ENCODE results near the gene NFAM1. TPM values are rescaled to one million over a fixed set of nuclear protein-coding genes. Genes with fewer than 3 reads are reported as not detected.

NFAM1 gene
- polyA plus RNA-seq, 1 of the 3 experiments (the other 2 are of a cell fraction): 0.02 TPM

DNA sequence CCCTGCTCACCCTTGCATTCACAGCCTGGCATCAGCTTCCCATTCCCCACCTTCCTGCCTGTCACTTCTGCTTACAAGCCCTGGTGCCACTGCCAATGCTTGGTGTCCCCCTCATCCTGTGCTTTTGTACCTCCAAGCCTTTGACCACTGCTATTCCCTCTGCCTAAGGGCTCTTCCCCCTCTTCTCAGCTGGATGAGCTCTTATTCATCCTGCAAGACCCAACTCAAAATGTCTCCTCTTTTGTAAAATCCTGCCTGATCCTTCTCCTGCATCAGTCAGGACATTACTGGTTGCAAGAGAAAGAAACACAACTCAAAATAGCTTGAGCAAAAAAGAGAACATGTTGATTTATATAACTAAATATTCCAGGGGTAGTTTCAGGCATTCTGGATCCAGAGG is 94.8 kb downstream of the NFAM1 start:
- no peak overlapping the region for H3K4me2 ChIP-seq
- H3K9me3 ChIP-seq: no peaks in the 10 kb centered on the region
- POLR2A ChIA-PET: no interaction called here
- H2AFZ ChIP-seq (ENCODE audit: low read depth): no peak overlapping the region
- CTCF ChIA-PET: no interaction called here
- no peaks in the 10 kb centered on the region for H3F3A ChIP-seq (replicated peaks; ENCODE audit: insufficient read depth)
- H4K20me1 ChIP-seq (ENCODE audit: insufficient read depth): no peaks in the 10 kb centered on the region
- no peak overlapping the region for H3K9ac ChIP-seq
- H3K36me3 ChIP-seq (replicated peaks in 1 of 2; ENCODE audit: control insufficient read depth in 1 of 2, insufficient read depth in 2 of 2, low read length in 1 of 2): no peaks in the 10 kb centered on the region
- H3K27me3 ChIP-seq (ENCODE audit: insufficient read depth): no peaks in the 10 kb centered on the region
- no peak for DNase-seq
- no peaks in the 10 kb centered on the region for H3K79me2 ChIP-seq (ENCODE audit: insufficient read depth)
- H3K4me3 ChIP-seq (ENCODE audit: low read depth in 2 of 2, low read length in 1 of 2): no peak overlapping the region
- H3K27ac ChIP-seq (ENCODE audit: low read depth in 2 of 2, low read length in 1 of 2): no peak overlapping the region
- TF ChIP-seq FOSL2 (IDR thresholded peaks at IDR 0.05; ENCODE audit: borderline replicate concordance, low read depth) (no peak), ZBTB33 (IDR thresholded peaks at IDR 0.05; ENCODE audit: borderline replicate concordance, low read depth) (no peak), FOXJ3 (CRISPR knock-in tag; IDR thresholded peaks at IDR 0.05) (no peak), TAF1 (IDR thresholded peaks at IDR 0.05; ENCODE audit: borderline replicate concordance, low read depth, low read length) (no peak), EP300 (IDR thresholded peaks at IDR 0.05; ENCODE audit: borderline replicate concordance in 1 of 2, low read depth in 1 of 2, low read length in 1 of 2) (no peak), RXRA (IDR thresholded peaks at IDR 0.05; ENCODE audit: borderline replicate concordance, low read depth) (no peak), SMC3 (IDR thresholded peaks at IDR 0.05; ENCODE audit: low read depth, low read length) (no peak), CTCF (IDR thresholded peaks at IDR 0.05) (no peak), EZH2phosphoT487 (IDR thresholded peaks at IDR 0.05; ENCODE audit: borderline replicate concordance, low read depth) (no peak), YY1 (IDR thresholded peaks at IDR 0.05; ENCODE audit: low read depth) (no peak), TEAD4 (IDR thresholded peaks at IDR 0.05; ENCODE audit: borderline replicate concordance, insufficient read depth) (no peak), RAD21 (IDR thresholded peaks at IDR 0.05; ENCODE audit: low read length) (no peak), NRF1 (IDR thresholded peaks at IDR 0.05; ENCODE audit: low read depth, low read length) (no peak), JUND (IDR thresholded peaks at IDR 0.05) (no peak), MAX (IDR thresholded peaks at IDR 0.05; ENCODE audit: low read depth) (no peak)
- TF ChIP-seq, protein P1, sequence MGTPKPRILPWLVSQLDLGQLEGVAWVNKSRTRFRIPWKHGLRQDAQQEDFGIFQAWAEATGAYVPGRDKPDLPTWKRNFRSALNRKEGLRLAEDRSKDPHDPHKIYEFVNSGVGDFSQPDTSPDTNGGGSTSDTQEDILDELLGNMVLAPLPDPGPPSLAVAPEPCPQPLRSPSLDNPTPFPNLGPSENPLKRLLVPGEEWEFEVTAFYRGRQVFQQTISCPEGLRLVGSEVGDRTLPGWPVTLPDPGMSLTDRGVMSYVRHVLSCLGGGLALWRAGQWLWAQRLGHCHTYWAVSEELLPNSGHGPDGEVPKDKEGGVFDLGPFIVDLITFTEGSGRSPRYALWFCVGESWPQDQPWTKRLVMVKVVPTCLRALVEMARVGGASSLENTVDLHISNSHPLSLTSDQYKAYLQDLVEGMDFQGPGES (IDR thresholded peaks at IDR 0.05; ENCODE audit: low read depth, low read length): no peak
- TF ChIP-seq, protein P2, sequence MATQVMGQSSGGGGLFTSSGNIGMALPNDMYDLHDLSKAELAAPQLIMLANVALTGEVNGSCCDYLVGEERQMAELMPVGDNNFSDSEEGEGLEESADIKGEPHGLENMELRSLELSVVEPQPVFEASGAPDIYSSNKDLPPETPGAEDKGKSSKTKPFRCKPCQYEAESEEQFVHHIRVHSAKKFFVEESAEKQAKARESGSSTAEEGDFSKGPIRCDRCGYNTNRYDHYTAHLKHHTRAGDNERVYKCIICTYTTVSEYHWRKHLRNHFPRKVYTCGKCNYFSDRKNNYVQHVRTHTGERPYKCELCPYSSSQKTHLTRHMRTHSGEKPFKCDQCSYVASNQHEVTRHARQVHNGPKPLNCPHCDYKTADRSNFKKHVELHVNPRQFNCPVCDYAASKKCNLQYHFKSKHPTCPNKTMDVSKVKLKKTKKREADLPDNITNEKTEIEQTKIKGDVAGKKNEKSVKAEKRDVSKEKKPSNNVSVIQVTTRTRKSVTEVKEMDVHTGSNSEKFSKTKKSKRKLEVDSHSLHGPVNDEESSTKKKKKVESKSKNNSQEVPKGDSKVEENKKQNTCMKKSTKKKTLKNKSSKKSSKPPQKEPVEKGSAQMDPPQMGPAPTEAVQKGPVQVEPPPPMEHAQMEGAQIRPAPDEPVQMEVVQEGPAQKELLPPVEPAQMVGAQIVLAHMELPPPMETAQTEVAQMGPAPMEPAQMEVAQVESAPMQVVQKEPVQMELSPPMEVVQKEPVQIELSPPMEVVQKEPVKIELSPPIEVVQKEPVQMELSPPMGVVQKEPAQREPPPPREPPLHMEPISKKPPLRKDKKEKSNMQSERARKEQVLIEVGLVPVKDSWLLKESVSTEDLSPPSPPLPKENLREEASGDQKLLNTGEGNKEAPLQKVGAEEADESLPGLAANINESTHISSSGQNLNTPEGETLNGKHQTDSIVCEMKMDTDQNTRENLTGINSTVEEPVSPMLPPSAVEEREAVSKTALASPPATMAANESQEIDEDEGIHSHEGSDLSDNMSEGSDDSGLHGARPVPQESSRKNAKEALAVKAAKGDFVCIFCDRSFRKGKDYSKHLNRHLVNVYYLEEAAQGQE (IDR thresholded peaks at IDR 0.05; ENCODE audit: low read depth, low read length): no peak
- H3K9me2 ChIP-seq: no peaks in the 10 kb centered on the region
- peaks cover 0 to 38% of the 10 kb centered on the region in 2 experiments; a peak in 1 of 4 replicates for H3K4me1 ChIP-seq (ENCODE audit: control insufficient read depth in 1 of 2, insufficient read depth in 2 of 2, low read depth in 1 of 2, low read length in 1 of 2)

Data from SK-N-SH (cell line).